Astrocyte of the spinal cord (primary cell): ENCODE results near the gene ANGPTL1.

Experiments
- DNase-seq: peaks from one replicate; pipeline ENCODE4 v3.0.0; 2011; ENCODE audit warnings: low read depth, low spot score
- H3K4me3 ChIP-seq: 2 replicates; pipeline ENCODE4 v1.5.1; 2011; ENCODE audit warnings: low read depth, mild to moderate bottlenecking, low read length, moderate library complexity
- CTCF ChIP-seq: IDR thresholded peaks from 2 replicates; pipeline ENCODE4 v1.5.1; 2012; ENCODE audit warnings: low read depth, mild to moderate bottlenecking, low read length, inconsistent platforms
- in situ Hi-C: cut with HindIII; loops from 2 replicates; pipeline ENCODE4 v1.10.0; 2017; ENCODE audit warnings: low sequenced_read_pairs

Gene ANGPTL1

GRCh38 chr1:178802873-178803272 is 68.0 kb downstream of the ANGPTL1 start:
- in situ Hi-C loops, result no loop called here
- H3K4me3 ChIP-seq, result no peak overlapping the region
- no peak for TF ChIP-seq CTCF
- no peak for DNase-seq
